GM23338 (cell line): ENCODE data around the gene ORAI1. TPM values are rescaled to one million over a fixed set of nuclear protein-coding genes. Genes with fewer than 3 reads are reported as not detected.

Experiments used
- ATAC-seq: fragments of 200-7000 bp; cut with Tn5 transposase; 3 replicates; pipeline ENCODE4 v1.9.1; 2020
- DNase-seq: peaks from one replicate; pipeline ENCODE4 v3.0.0-alpha.2; 2015; ENCODE audit warnings: low spot score
- H2AFZ ChIP-seq: fragments of 200-600 bp; sonication (generic); 2 replicates; pipeline ENCODE4 v1.8.0; 2016; ENCODE audit warnings: antibody characterized with exemption, mild to moderate bottlenecking, moderate library complexity
- H3F3A ChIP-seq: fragments of 200-600 bp; sonication (generic); replicated peaks from 2 replicates; pipeline ENCODE4 v1.8.0; 2017; ENCODE audit warnings: antibody characterized with exemption, mixed run types, low read depth
- H3K27ac ChIP-seq: fragments of 200-600 bp; sonication (generic); 2 replicates; pipeline ENCODE4 v1.6.1; 2016; ENCODE audit warnings: low read depth
- H3K27me3 ChIP-seq: fragments of 200-600 bp; sonication (generic); 2 replicates; pipeline ENCODE4 v1.8.0; 2016; ENCODE audit warnings: mild to moderate bottlenecking, mixed run types, moderate library complexity; ENCODE audit not compliant: insufficient read depth
- H3K36me3 ChIP-seq: fragments of 200-600 bp; sonication (generic); 2 replicates; pipeline ENCODE4 v1.8.0; 2016; ENCODE audit warnings: mild to moderate bottlenecking; ENCODE audit not compliant: insufficient read depth
- H3K4me1 ChIP-seq: fragments of 200-600 bp; sonication (generic); 2 replicates; pipeline ENCODE4 v1.8.0; 2016; ENCODE audit warnings: mild to moderate bottlenecking, moderate library complexity; ENCODE audit not compliant: insufficient read depth
- H3K4me2 ChIP-seq: fragments of 200-600 bp; sonication (generic); 2 replicates; pipeline ENCODE4 v1.7.1; 2017; ENCODE audit warnings: mixed run types
- H3K4me3 ChIP-seq: fragments of 200-600 bp; sonication (generic); 2 replicates; pipeline ENCODE4 v1.6.1; 2016; ENCODE audit warnings: mixed run types
- H3K79me2 ChIP-seq: fragments of 200-600 bp; sonication (generic); replicated peaks from 2 replicates; pipeline ENCODE4 v1.8.0; 2017; ENCODE audit warnings: mild to moderate bottlenecking; ENCODE audit not compliant: insufficient read depth
- H3K9me2 ChIP-seq: fragments of 200-600 bp; sonication (generic); 2 replicates; pipeline ENCODE4 v1.8.0; 2017; ENCODE audit not compliant: insufficient read depth
- H4K20me1 ChIP-seq: fragments of 200-600 bp; sonication (generic); replicated peaks from 2 replicates; pipeline ENCODE4 v1.8.0; 2017; ENCODE audit warnings: mild to moderate bottlenecking; ENCODE audit not compliant: insufficient read depth
- H3K27ac Mint-ChIP-seq: 2 replicates; pipeline ENCODE4 v1.8.0; 2020; ENCODE audit warnings: inconsistent platforms, mild to moderate bottlenecking, moderate library complexity, mixed read lengths
- H3K27me3 Mint-ChIP-seq: 3 replicates; pipeline ENCODE4 v1.8.0; 2022; ENCODE audit warnings: low read depth, mild to moderate bottlenecking, moderate library complexity, mixed read lengths, inconsistent platforms; ENCODE audit not compliant: insufficient read depth, poor library complexity
- H3K36me3 Mint-ChIP-seq: 3 replicates; pipeline ENCODE4 v1.8.0; 2021; ENCODE audit warnings: low read depth, mild to moderate bottlenecking, inconsistent platforms, moderate library complexity, mixed read lengths
- H3K4me1 Mint-ChIP-seq: 3 replicates; pipeline ENCODE4 v1.8.0; 2020; ENCODE audit warnings: mild to moderate bottlenecking, inconsistent platforms, mixed read lengths
- H3K4me3 Mint-ChIP-seq: 3 replicates; pipeline ENCODE4 v1.8.0; 2021; ENCODE audit warnings: moderate library complexity, mild to moderate bottlenecking, inconsistent platforms, mixed read lengths
- H3K9me3 Mint-ChIP-seq: 3 replicates; pipeline ENCODE4 v1.8.0; 2020; ENCODE audit warnings: moderate library complexity, mild to moderate bottlenecking, inconsistent platforms, mixed read lengths
- CREB1 ChIP-seq: fragments of 250-450 bp; sonication (Bioruptor Pico); IDR thresholded peaks from 2 replicates; pipeline ENCODE4 v1.5.0; 2020; ENCODE audit warnings: low read depth, mild to moderate bottlenecking, moderate library complexity
- EZH2 ChIP-seq: fragments of 200-600 bp; sonication (generic); IDR thresholded peaks from one replicate; pipeline ENCODE4 v1.8.0; 2017; ENCODE audit warnings: antibody characterized with exemption, mild to moderate bottlenecking, low read depth; ENCODE audit not compliant: unreplicated experiment
- EZH2phosphoT487 ChIP-seq: fragments of 200-600 bp; sonication (generic); IDR thresholded peaks from one replicate; pipeline ENCODE4 v1.8.1; 2018; ENCODE audit warnings: antibody characterized with exemption; ENCODE audit not compliant: unreplicated experiment
- JUNB ChIP-seq: IDR thresholded peaks from one replicate; pipeline ENCODE4 v1.6.1; 2016; ENCODE audit warnings: antibody characterized with exemption; ENCODE audit not compliant: unreplicated experiment
- NANOG ChIP-seq: IDR thresholded peaks from 2 replicates; pipeline ENCODE4 v1.6.1; 2016; ENCODE audit warnings: antibody characterized with exemption, borderline replicate concordance
- POLR2AphosphoS5 ChIP-seq: IDR thresholded peaks from 2 replicates; pipeline ENCODE4 v1.6.1; 2016; ENCODE audit warnings: antibody characterized with exemption, low read depth
- STAT1 ChIP-seq: IDR thresholded peaks from one replicate; pipeline ENCODE4 v1.6.1; 2016; ENCODE audit warnings: antibody characterized with exemption; ENCODE audit not compliant: unreplicated experiment
- ZNF114 ChIP-seq: fragments of 250-450 bp; sonication (Bioruptor Pico); IDR thresholded peaks from 2 replicates; pipeline ENCODE4 v1.5.0; 2020; ENCODE audit warnings: mild to moderate bottlenecking, moderate library complexity
- ZNF331 ChIP-seq: fragments of 250-450 bp; sonication (Bioruptor Pico); IDR thresholded peaks from 2 replicates; pipeline ENCODE4 v1.5.0; 2020; ENCODE audit warnings: low read depth, mild to moderate bottlenecking, moderate library complexity
- polyA plus RNA-seq: library from polyadenylated mRNA; unstranded; fragments of >200 nt; fragmentation: Nextera tagmentation; extraction: Ambion mirVana; gene quantifications from 2 replicates; pipeline ENCODE4 v1.2.1, GENCODE V29; 2016
- total RNA-seq: library from RNA; depleted of rRNA; stranded (reverse); fragments of >200 nt; shearing (Covaris generic); gene quantifications from 2 replicates; pipeline ENCODE4 v1.2.3, GENCODE V29; 2014
- TF ChIP-seq, protein P1 (sequence below): IDR thresholded peaks from 2 replicates; pipeline ENCODE4 v1.6.1; 2016; ENCODE audit warnings: antibody characterized with exemption
- TF ChIP-seq, protein P2 (sequence below), 2 experiments: fragments of 200-600 bp in 1 of 2; sonication (generic) in 1 of 2; conservative IDR thresholded peaks; 2 replicates each; pipeline versions ENCODE4 v1.5.1 to v1.6.1; 2016 to 2017; ENCODE audit warnings: antibody characterized with exemption in 2 of 2, low read depth in 2 of 2, mild to moderate bottlenecking in 2 of 2, moderate library complexity in 1 of 2
- TF ChIP-seq, protein P3 (sequence below): fragments of 250-450 bp; sonication (Bioruptor Pico); IDR thresholded peaks from 2 replicates; pipeline ENCODE4 v1.5.0; 2020; ENCODE audit warnings: mild to moderate bottlenecking, moderate library complexity
- TF ChIP-seq, protein P4 (sequence below): IDR thresholded peaks from one replicate; pipeline ENCODE4 v1.6.1; 2018; ENCODE audit warnings: antibody characterized with exemption; ENCODE audit not compliant: unreplicated experiment

ORAI1 gene
- total and polyA plus RNA-seq, 2 experiments from 2014 or later = 23.7 to 32.0 TPM

DNA sequence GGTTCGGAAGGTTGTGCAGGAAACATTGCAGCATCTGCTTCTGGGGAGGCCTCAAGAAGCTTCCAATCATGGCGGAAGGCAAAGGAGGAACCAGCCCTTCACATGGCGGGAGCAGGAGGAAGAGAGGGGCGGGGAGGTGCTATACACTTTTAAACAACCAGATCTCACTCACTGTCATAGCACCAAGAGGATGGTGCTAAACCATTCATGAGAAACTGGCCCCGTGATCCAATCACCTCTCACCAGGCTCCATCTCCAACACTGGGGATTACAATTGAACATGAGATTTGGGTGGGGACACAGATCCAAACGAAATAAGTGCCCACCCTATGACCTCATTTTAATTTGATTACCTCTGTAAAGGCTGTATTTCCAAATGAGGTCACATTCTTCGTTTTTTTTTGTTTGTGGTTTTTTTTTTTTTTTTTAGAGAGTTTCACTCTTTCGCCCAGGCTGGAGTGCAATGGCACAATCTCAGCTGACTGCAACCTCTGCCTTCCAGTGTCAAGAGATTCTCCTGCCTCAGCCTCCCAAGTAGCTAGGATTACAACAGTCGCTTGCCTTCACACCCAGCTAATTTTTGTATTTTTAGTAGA is 11.4 kb upstream of the ORAI1 start:
- no peak overlapping the region for H2AFZ ChIP-seq
- no peak overlapping the region for H3K27ac Mint-ChIP-seq

More for the DNA sequence above, 11.4 kb upstream of the ORAI1 start:
- Histone ChIP-seq H3K36me3 (no peaks in the 10 kb centered on the region), H3K9me2 (0 out of 2 replicates have a peak, but pooled peaks cover 4% of the 10 kb centered on the region), H4K20me1 (no peaks in the 10 kb centered on the region), H3K27me3 (no peaks in the 10 kb centered on the region), H3K4me2 (no peak overlapping the region), H3K79me2 (no peaks in the 10 kb centered on the region), H3K4me1 (peaks cover 20% of the 10 kb centered on the region), H3F3A (peaks cover 6% of the 10 kb centered on the region; the same call in 1 of the 2 replicates), H3K27ac (no peak overlapping the region), H3K4me3 (no peak overlapping the region)
- TF ChIP-seq, protein P1, sequence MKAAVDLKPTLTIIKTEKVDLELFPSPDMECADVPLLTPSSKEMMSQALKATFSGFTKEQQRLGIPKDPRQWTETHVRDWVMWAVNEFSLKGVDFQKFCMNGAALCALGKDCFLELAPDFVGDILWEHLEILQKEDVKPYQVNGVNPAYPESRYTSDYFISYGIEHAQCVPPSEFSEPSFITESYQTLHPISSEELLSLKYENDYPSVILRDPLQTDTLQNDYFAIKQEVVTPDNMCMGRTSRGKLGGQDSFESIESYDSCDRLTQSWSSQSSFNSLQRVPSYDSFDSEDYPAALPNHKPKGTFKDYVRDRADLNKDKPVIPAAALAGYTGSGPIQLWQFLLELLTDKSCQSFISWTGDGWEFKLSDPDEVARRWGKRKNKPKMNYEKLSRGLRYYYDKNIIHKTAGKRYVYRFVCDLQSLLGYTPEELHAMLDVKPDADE = no peak
- TF ChIP-seq CREB1 (CRISPR knock-in tag) = no peak
- TF ChIP-seq ZNF114 = no peak
- TF ChIP-seq STAT1 = no peak
- TF ChIP-seq, protein P2, sequence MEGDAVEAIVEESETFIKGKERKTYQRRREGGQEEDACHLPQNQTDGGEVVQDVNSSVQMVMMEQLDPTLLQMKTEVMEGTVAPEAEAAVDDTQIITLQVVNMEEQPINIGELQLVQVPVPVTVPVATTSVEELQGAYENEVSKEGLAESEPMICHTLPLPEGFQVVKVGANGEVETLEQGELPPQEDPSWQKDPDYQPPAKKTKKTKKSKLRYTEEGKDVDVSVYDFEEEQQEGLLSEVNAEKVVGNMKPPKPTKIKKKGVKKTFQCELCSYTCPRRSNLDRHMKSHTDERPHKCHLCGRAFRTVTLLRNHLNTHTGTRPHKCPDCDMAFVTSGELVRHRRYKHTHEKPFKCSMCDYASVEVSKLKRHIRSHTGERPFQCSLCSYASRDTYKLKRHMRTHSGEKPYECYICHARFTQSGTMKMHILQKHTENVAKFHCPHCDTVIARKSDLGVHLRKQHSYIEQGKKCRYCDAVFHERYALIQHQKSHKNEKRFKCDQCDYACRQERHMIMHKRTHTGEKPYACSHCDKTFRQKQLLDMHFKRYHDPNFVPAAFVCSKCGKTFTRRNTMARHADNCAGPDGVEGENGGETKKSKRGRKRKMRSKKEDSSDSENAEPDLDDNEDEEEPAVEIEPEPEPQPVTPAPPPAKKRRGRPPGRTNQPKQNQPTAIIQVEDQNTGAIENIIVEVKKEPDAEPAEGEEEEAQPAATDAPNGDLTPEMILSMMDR (conservative IDR thresholded peaks at IDR 0.05; ENCODE audit: low read depth in 2 of 2) = no peak
- TF ChIP-seq POLR2AphosphoS5 = no peak
- TF ChIP-seq, protein P3, sequence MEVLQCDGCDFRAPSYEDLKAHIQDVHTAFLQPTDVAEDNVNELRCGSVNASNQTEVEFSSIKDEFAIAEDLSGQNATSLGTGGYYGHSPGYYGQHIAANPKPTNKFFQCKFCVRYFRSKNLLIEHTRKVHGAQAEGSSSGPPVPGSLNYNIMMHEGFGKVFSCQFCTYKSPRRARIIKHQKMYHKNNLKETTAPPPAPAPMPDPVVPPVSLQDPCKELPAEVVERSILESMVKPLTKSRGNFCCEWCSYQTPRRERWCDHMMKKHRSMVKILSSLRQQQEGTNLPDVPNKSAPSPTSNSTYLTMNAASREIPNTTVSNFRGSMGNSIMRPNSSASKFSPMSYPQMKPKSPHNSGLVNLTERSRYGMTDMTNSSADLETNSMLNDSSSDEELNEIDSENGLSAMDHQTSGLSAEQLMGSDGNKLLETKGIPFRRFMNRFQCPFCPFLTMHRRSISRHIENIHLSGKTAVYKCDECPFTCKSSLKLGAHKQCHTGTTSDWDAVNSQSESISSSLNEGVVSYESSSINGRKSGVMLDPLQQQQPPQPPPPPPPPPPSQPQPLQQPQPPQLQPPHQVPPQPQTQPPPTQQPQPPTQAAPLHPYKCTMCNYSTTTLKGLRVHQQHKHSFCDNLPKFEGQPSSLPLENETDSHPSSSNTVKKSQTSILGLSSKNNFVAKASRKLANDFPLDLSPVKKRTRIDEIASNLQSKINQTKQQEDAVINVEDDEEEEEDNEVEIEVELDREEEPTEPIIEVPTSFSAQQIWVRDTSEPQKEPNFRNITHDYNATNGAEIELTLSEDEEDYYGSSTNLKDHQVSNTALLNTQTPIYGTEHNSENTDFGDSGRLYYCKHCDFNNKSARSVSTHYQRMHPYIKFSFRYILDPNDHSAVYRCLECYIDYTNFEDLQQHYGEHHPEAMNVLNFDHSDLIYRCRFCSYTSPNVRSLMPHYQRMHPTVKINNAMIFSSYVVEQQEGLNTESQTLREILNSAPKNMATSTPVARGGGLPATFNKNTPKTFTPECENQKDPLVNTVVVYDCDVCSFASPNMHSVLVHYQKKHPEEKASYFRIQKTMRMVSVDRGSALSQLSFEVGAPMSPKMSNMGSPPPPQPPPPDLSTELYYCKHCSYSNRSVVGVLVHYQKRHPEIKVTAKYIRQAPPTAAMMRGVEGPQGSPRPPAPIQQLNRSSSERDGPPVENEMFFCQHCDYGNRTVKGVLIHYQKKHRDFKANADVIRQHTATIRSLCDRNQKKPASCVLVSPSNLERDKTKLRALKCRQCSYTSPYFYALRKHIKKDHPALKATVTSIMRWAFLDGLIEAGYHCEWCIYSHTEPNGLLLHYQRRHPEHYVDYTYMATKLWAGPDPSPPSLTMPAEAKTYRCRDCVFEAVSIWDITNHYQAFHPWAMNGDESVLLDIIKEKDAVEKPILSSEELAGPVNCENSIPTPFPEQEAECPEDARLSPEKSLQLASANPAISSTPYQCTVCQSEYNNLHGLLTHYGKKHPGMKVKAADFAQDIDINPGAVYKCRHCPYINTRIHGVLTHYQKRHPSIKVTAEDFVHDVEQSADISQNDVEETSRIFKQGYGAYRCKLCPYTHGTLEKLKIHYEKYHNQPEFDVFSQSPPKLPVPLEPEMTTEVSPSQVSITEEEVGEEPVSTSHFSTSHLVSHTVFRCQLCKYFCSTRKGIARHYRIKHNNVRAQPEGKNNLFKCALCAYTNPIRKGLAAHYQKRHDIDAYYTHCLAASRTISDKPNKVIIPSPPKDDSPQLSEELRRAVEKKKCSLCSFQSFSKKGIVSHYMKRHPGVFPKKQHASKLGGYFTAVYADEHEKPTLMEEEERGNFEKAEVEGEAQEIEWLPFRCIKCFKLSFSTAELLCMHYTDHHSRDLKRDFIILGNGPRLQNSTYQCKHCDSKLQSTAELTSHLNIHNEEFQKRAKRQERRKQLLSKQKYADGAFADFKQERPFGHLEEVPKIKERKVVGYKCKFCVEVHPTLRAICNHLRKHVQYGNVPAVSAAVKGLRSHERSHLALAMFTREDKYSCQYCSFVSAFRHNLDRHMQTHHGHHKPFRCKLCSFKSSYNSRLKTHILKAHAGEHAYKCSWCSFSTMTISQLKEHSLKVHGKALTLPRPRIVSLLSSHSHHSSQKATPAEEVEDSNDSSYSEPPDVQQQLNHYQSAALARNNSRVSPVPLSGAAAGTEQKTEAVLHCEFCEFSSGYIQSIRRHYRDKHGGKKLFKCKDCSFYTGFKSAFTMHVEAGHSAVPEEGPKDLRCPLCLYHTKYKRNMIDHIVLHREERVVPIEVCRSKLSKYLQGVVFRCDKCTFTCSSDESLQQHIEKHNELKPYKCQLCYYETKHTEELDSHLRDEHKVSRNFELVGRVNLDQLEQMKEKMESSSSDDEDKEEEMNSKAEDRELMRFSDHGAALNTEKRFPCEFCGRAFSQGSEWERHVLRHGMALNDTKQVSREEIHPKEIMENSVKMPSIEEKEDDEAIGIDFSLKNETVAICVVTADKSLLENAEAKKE (CRISPR knock-in tag) = no peak
- no peak for TF ChIP-seq NANOG
- no peak for TF ChIP-seq EZH2
- no peak for TF ChIP-seq JUNB
- no peak for TF ChIP-seq EZH2phosphoT487
- TF ChIP-seq, protein P4, sequence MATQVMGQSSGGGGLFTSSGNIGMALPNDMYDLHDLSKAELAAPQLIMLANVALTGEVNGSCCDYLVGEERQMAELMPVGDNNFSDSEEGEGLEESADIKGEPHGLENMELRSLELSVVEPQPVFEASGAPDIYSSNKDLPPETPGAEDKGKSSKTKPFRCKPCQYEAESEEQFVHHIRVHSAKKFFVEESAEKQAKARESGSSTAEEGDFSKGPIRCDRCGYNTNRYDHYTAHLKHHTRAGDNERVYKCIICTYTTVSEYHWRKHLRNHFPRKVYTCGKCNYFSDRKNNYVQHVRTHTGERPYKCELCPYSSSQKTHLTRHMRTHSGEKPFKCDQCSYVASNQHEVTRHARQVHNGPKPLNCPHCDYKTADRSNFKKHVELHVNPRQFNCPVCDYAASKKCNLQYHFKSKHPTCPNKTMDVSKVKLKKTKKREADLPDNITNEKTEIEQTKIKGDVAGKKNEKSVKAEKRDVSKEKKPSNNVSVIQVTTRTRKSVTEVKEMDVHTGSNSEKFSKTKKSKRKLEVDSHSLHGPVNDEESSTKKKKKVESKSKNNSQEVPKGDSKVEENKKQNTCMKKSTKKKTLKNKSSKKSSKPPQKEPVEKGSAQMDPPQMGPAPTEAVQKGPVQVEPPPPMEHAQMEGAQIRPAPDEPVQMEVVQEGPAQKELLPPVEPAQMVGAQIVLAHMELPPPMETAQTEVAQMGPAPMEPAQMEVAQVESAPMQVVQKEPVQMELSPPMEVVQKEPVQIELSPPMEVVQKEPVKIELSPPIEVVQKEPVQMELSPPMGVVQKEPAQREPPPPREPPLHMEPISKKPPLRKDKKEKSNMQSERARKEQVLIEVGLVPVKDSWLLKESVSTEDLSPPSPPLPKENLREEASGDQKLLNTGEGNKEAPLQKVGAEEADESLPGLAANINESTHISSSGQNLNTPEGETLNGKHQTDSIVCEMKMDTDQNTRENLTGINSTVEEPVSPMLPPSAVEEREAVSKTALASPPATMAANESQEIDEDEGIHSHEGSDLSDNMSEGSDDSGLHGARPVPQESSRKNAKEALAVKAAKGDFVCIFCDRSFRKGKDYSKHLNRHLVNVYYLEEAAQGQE = no peak
- no peak for TF ChIP-seq ZNF331 (CRISPR knock-in tag)
- no peak for ATAC-seq
- Mint-ChIP-seq H3K9me3 (no peaks in the 10 kb centered on the region), H3K27me3 (peaks cover 16% of the 10 kb centered on the region), H3K36me3 (no peaks in the 10 kb centered on the region), H3K4me3 (no peak overlapping the region), H3K4me1 (peaks cover 20% of the 10 kb centered on the region)
- DNase-seq = no peak
